Smooth muscle cell (in vitro differentiated cells): ENCODE data around the gene STT3A. TPM values are rescaled to one million over a fixed set of nuclear protein-coding genes. Genes with fewer than 3 reads are reported as not detected.
A peak's percentile ranks its signal among the peaks of the same experiment; 100 is the strongest.

Experiments
- DNase-seq: peaks from one replicate; lab custom pipeline; 2025; ENCODE audit not compliant: unreplicated experiment; lab: John Stamatoyannopoulos, UW
- H2AFZ ChIP-seq: fragments of 200-600 bp; sonication (generic); 2 replicates; pipeline ENCODE4 v1.6.0; 2016; ENCODE audit warnings: antibody characterized with exemption, low read depth, mild to moderate bottlenecking
- H3F3A ChIP-seq: fragments of 200-600 bp; sonication (generic); 2 replicates; pipeline ENCODE4 v1.6.0; 2017; ENCODE audit warnings: antibody characterized with exemption, low read depth
- H3K27ac ChIP-seq: fragments of 200-600 bp; sonication (generic); 2 replicates; pipeline ENCODE4 v1.5.1; 2016; ENCODE audit warnings: low read depth, mild to moderate bottlenecking
- H3K27me3 ChIP-seq: fragments of 200-600 bp; sonication (generic); 2 replicates; pipeline ENCODE4 v1.6.1; 2016; ENCODE audit warnings: low read depth, mild to moderate bottlenecking
- H3K36me3 ChIP-seq: fragments of 200-600 bp; sonication (generic); 2 replicates; pipeline ENCODE4 v1.5.1; 2016; ENCODE audit warnings: low read depth
- H3K4me1 ChIP-seq: fragments of 200-600 bp; sonication (generic); 2 replicates; pipeline ENCODE4 v1.5.1; 2016; ENCODE audit warnings: low read depth
- H3K4me2 ChIP-seq: fragments of 200-600 bp; sonication (generic); 2 replicates; pipeline ENCODE4 v1.6.0; 2016; ENCODE audit warnings: mild to moderate bottlenecking
- H3K4me3 ChIP-seq: fragments of 200-600 bp; sonication (generic); 2 replicates; pipeline ENCODE4 v1.5.1; 2016; ENCODE audit warnings: mild to moderate bottlenecking
- H3K79me2 ChIP-seq: fragments of 200-600 bp; sonication (generic); 2 replicates; pipeline ENCODE4 v1.6.0; 2016; ENCODE audit warnings: low read depth, mild to moderate bottlenecking
- H3K9ac ChIP-seq: fragments of 200-600 bp; sonication (generic); 2 replicates; pipeline ENCODE4 v1.6.0; 2016; ENCODE audit warnings: low read depth
- H3K9me3 ChIP-seq: fragments of 200-600 bp; sonication (generic); replicated peaks from 2 replicates; pipeline ENCODE4 v1.5.1; 2016; ENCODE audit warnings: low read depth
- H4K20me1 ChIP-seq: fragments of 200-600 bp; sonication (generic); 2 replicates; pipeline ENCODE4 v1.6.0; 2016; ENCODE audit warnings: low read depth
- CTCF ChIP-seq: fragments of 200-600 bp; sonication (generic); IDR thresholded peaks from 2 replicates; pipeline ENCODE4 v1.5.1; 2017; ENCODE audit warnings: borderline replicate concordance, mild to moderate bottlenecking, antibody characterized with exemption; ENCODE audit not compliant: insufficient read depth, poor library complexity, severe bottlenecking
- WGBS: methylation state at CpG from one replicate; pipeline ENCODE4 v1.1.7; 2016; ENCODE audit warnings: low lambda C conversion rate; 5-methylcytosine and 5-hydroxymethylcytosine counted together
- polyA plus RNA-seq: library from polyadenylated mRNA; unstranded; fragments of >200 nt; fragmentation: Nextera tagmentation; extraction: Ambion mirVana; gene quantifications from 2 replicates; pipeline ENCODE4 v1.2.1, GENCODE V29; 2016
- total RNA-seq: library from RNA; depleted of rRNA; stranded (reverse); fragments of >200 nt; gene quantifications from 2 replicates; pipeline ENCODE4 v1.2.3, GENCODE V29; 2014

STT3A gene
- total and polyA plus RNA-seq, 2 experiments from 2014 or later: 216 to 241 TPM

- H3F3A ChIP-seq: no peaks in the 10 kb centered on the region
- peak within 1 kb of the TSS; percentile 79 for H3K9ac ChIP-seq
- H4K20me1 ChIP-seq: no peaks in the 10 kb centered on the region
- peak within 1 kb of the TSS; percentile 24 for H3K27ac ChIP-seq
- peak within 1 kb of the TSS; percentile 83 for H3K4me3 ChIP-seq
- no peaks in the 10 kb centered on the region for H3K36me3 ChIP-seq
- peaks cover 33% of the 10 kb centered on the region for H3K79me2 ChIP-seq
- H2AFZ ChIP-seq: peak within 1 kb of the TSS; percentile 99
- H3K9me3 ChIP-seq: no peaks in the 10 kb centered on the region
- WGBS: 3% methylated on average over 72 of the region's 83 CpGs
- peaks cover 12% of the 10 kb centered on the region for H3K4me1 ChIP-seq
- DNase-seq: peak; percentile 73
- H3K4me2 ChIP-seq: peak within 1 kb of the TSS; percentile 94
- no peaks in the 10 kb centered on the region for H3K27me3 ChIP-seq
- TF ChIP-seq CTCF: peak; percentile 54
These were observed 23.4 kb upstream of the STT3A start, which contains the start of gene EI24 for GRCh38 chr11:125568970-125569914. TSS of gene EI24 (plus strand) at chr11:125569477. CDS start at chr11:125572528, 3,051 bp downstream.

GRCh38 chr11:125569915-125570621, 22.6 kb upstream of the STT3A start:
- H3F3A ChIP-seq: no peaks in the 10 kb centered on the region
- H3K9me3 ChIP-seq: no peaks in the 10 kb centered on the region
- H3K4me1 ChIP-seq: peaks cover 12% of the 10 kb centered on the region
- peak overlapping the region; percentile 79 for H3K9ac ChIP-seq
- 7% methylated on average over 9 of the region's 9 CpGs for WGBS
- no peak for DNase-seq
- no peak overlapping the region for H3K27ac ChIP-seq
- H2AFZ ChIP-seq: peak overlapping the region; percentile 99
- peak overlapping the region; percentile 83 for H3K4me3 ChIP-seq
- H3K79me2 ChIP-seq: peaks cover 33% of the 10 kb centered on the region
- no peak for TF ChIP-seq CTCF
- no peaks in the 10 kb centered on the region for H3K27me3 ChIP-seq
- H4K20me1 ChIP-seq: no peaks in the 10 kb centered on the region
- H3K36me3 ChIP-seq: peaks cover 4% of the 10 kb centered on the region
- peak overlapping the region; percentile 94 for H3K4me2 ChIP-seq

GRCh38 chr11:125570952-125571351, 21.7 kb upstream of the STT3A start:
- Histone ChIP-seq H3K27ac (no peak overlapping the region), H3F3A (no peaks in the 10 kb centered on the region), H3K27me3 (no peaks in the 10 kb centered on the region), H4K20me1 (no peaks in the 10 kb centered on the region), H3K9me3 (no peaks in the 10 kb centered on the region), H3K9ac (peak overlapping the region; percentile 79), H3K36me3 (peaks cover 12% of the 10 kb centered on the region), H2AFZ (no peak overlapping the region), H3K4me2 (peak overlapping the region; percentile 94), H3K4me3 (peak overlapping the region; percentile 83), H3K4me1 (peaks cover 12% of the 10 kb centered on the region), H3K79me2 (peaks cover 33% of the 10 kb centered on the region)
- 95% methylated on average over 2 of the region's 2 CpGs for WGBS
- DNase-seq: no peak
- no peak for TF ChIP-seq CTCF
